Stimulated activated CD8-positive, alpha-beta memory T cell treated with anti-CD3 and anti-CD28 coated beads, Interleukin-7, amount 100 ng/mL, for 4 hours (primary cell): ENCODE data around the gene DDX25.
A peak's percentile ranks its signal among the peaks of the same experiment; 100 is the strongest.
"Not testable (repeated sequence)": the region's sequence is repeated elsewhere in the genome, so short reads cannot be mapped to it uniquely, and the experiment has no call there.

ENCODE experiments used
- DNase-seq, 2 donors: peaks; one replicate each; pipeline ENCODE4 v3.0.0-alpha.2; 2020; ENCODE audit warnings: low read depth in 2 of 2

DDX25 gene

GRCh38 chr11:125904678-125905077 lies 370 bp downstream of the DDX25 start:
- no peak for DNase-seq

GRCh38 chr11:125910226-125910849 lies 6.0 kb downstream of the DDX25 start:
- no peak for DNase-seq

GRCh38 chr11:125914601-125915000 lies 10.3 kb downstream of the DDX25 start:
- DNase-seq = not testable (repeated sequence)

- DNase-seq = no peak
Observed at GRCh38 chr11:125916683-125917347, 12.5 kb downstream of the DDX25 start.

GRCh38 chr11:125918140-125918840 lies 14.0 kb downstream of the DDX25 start:
- DNase-seq = no peak

GRCh38 chr11:125921042-125921441 lies 16.7 kb downstream of the DDX25 start:
- DNase-seq = no peak

GRCh38 chr11:125922156-125922555 lies 17.8 kb downstream of the DDX25 start:
- DNase-seq = no peak

GRCh38 chr11:125923012-125923579 lies 18.8 kb downstream of the DDX25 start:
- DNase-seq = peak in 1 of 2 donors; percentile 15

GRCh38 chr11:125923633-125924032 lies 19.3 kb downstream of the DDX25 start:
- DNase-seq = no peak

GRCh38 chr11:125924384-125925007 lies 20.2 kb downstream of the DDX25 start:
- DNase-seq = no peak

- no peak for DNase-seq
Observed at GRCh38 chr11:125925247-125925740, 21.0 kb downstream of the DDX25 start.

GRCh38 chr11:125925804-125926203 lies 21.5 kb downstream of the DDX25 start:
- DNase-seq = no peak

GRCh38 chr11:125926682-125927081 lies 22.4 kb downstream of the DDX25 start:
- no peak for DNase-seq

- DNase-seq = no peak
Observed at GRCh38 chr11:125929445-125930075, 25.3 kb downstream of the DDX25 start.

GRCh38 chr11:125930076-125930450 lies 25.8 kb downstream of the DDX25 start:
- no peak for DNase-seq

GRCh38 chr11:125931116-125931515 lies 26.8 kb downstream of the DDX25 start:
- DNase-seq = no peak

- DNase-seq = no peak
Observed at GRCh38 chr11:125931668-125932067, 27.4 kb downstream of the DDX25 start.

- no peak for DNase-seq
Observed at GRCh38 chr11:125932301-125932700, 28.0 kb downstream of the DDX25 start.

- DNase-seq = no peak
Observed at GRCh38 chr11:125933030-125933813, 28.9 kb downstream of the DDX25 start.

- DNase-seq = no peak
Observed at GRCh38 chr11:125934473-125934872, 30.2 kb downstream of the DDX25 start.

- no peak for DNase-seq
Observed at GRCh38 chr11:125935056-125935455, 30.7 kb downstream of the DDX25 start.
